ENCODE measurements around the gene GPC3.
"Not testable (repeated sequence)": the region's sequence is repeated elsewhere in the genome, so short reads cannot be mapped to it uniquely, and the experiment has no call there.

GPC3 gene

GRCh38 chrX:133542476-133542875 lies 442.9 kb downstream of the GPC3 start:
- no peak for DNase-seq

- no peak for DNase-seq
Observed at GRCh38 chrX:133541021-133541420, 444.4 kb downstream of the GPC3 start.

- DNase-seq = no peak
Observed at GRCh38 chrX:133538148-133538547, 447.2 kb downstream of the GPC3 start.

- no peak for DNase-seq
Observed at GRCh38 chrX:133537142-133537541, 448.3 kb downstream of the GPC3 start.

- no peak for DNase-seq
Observed at GRCh38 chrX:133535066-133535465, 450.3 kb downstream of the GPC3 start.

GRCh38 chrX:133534172-133534571 lies 451.2 kb downstream of the GPC3 start:
- no peak for DNase-seq

GRCh38 chrX:133533249-133533648 lies 452.1 kb downstream of the GPC3 start:
- no peak for DNase-seq

GRCh38 chrX:133530960-133531359 lies 454.4 kb downstream of the GPC3 start:
- DNase-seq = no peak

GRCh38 chrX:133529578-133529977 lies 455.8 kb downstream of the GPC3 start:
- no peak for DNase-seq

- no peak for DNase-seq
Observed at GRCh38 chrX:133527825-133528224, 457.6 kb downstream of the GPC3 start.

GRCh38 chrX:133527415-133527814 lies 458.0 kb downstream of the GPC3 start:
- no peak for DNase-seq

GRCh38 chrX:133526773-133527172 lies 458.6 kb downstream of the GPC3 start:
- DNase-seq = not testable (repeated sequence)

GRCh38 chrX:133523526-133523925 lies 461.9 kb downstream of the GPC3 start:
- no peak for DNase-seq

GRCh38 chrX:133523081-133523487 lies 462.3 kb downstream of the GPC3 start:
- no peak for DNase-seq

- no peak for DNase-seq
Observed at GRCh38 chrX:133516686-133517085, 468.7 kb downstream of the GPC3 start.

- no peak for DNase-seq
Observed at GRCh38 chrX:133514486-133514885, 470.9 kb downstream of the GPC3 start.

- DNase-seq = no peak
Observed at GRCh38 chrX:133513123-133513522, 472.3 kb downstream of the GPC3 start.

- DNase-seq = no peak
Observed at GRCh38 chrX:133511041-133511440, 474.4 kb downstream of the GPC3 start.

- DNase-seq = no peak
Observed at GRCh38 chrX:133497356-133497755, 488.0 kb downstream of the GPC3 start.

GRCh38 chrX:133495464-133496391 lies 489.7 kb downstream of the GPC3 start:
- no peak for DNase-seq

GRCh38 chrX:133493366-133493765 lies 492.0 kb downstream of the GPC3 start:
- no peak for DNase-seq

- DNase-seq = no peak
Observed at GRCh38 chrX:133490955-133491354, 494.4 kb downstream of the GPC3 start.

All from EL (cell line).